IMR-90 (cell line): Measurements from ENCODE around the gene MCL1. TPM values are rescaled to one million over a fixed set of nuclear protein-coding genes. Genes with fewer than 3 reads are reported as not detected.
A peak's percentile ranks its signal among the peaks of the same experiment; 100 is the strongest.

Experiments
- ATAC-seq: fragments of 200-7000 bp; cut with Tn5 transposase; 2 replicates; pipeline ENCODE4 v1.9.1; 2020; ENCODE audit warnings: low read depth, mild to moderate bottlenecking, moderate library complexity
- BruUV-seq: library from RNA; stranded (reverse); fragments of 400-500 nt; replicated peaks from 2 replicates; lab custom pipeline; 2021; lab: Mats Ljungman, UMichigan
- CTCF ChIA-PET: fragments of 300-600 bp; formaldehyde crosslinking; extraction: SDS; loops from one replicate; lab custom pipeline; 2021; ENCODE audit warnings: antibody characterized with exemption; lab: Yijun Ruan, JAX
- POLR2A ChIA-PET: fragments of 300-600 bp; sonication (Branson Sonifier 250); formaldehyde crosslinking; loops from one replicate; lab custom pipeline; 2022; ENCODE audit warnings: antibody characterized with exemption; ENCODE audit not compliant: unreplicated experiment; lab: Charles Lee
- DNase-seq: peaks from one replicate; pipeline ENCODE4 v3.0.0; 2013
- H2AFZ ChIP-seq: replicated peaks from 2 replicates; pipeline ENCODE3; 2013; ENCODE audit warnings: low read length, mild to moderate bottlenecking; ENCODE audit not compliant: poor library complexity
- H2AK5ac ChIP-seq: 2 replicates; pipeline ENCODE4 v1.6.1; 2013; ENCODE audit warnings: low read depth, low read length, inconsistent platforms
- H2AK9ac ChIP-seq: replicated peaks from 2 replicates; pipeline ENCODE3; 2013; ENCODE audit warnings: mild to moderate bottlenecking, low read depth, low read length, moderate library complexity; ENCODE audit not compliant: poor library complexity
- H2BK120ac ChIP-seq: 2 replicates; pipeline ENCODE4 v1.6.1; 2013; ENCODE audit warnings: low read depth, low read length, inconsistent platforms
- H2BK15ac ChIP-seq: 3 replicates; pipeline ENCODE4 v1.6.1; 2013; ENCODE audit warnings: low read depth, low read length, inconsistent platforms
- H2BK20ac ChIP-seq: 2 replicates; pipeline ENCODE4 v1.6.1; 2013; ENCODE audit warnings: low read depth, mild to moderate bottlenecking, inconsistent platforms, low read length, moderate library complexity
- H2BK5ac ChIP-seq: 2 replicates; pipeline ENCODE4 v1.6.1; 2013; ENCODE audit warnings: mild to moderate bottlenecking, low read depth, low read length, inconsistent platforms; ENCODE audit not compliant: poor library complexity, severe bottlenecking
- H3K14ac ChIP-seq: replicated peaks from 2 replicates; pipeline ENCODE4 v1.6.1; 2013; ENCODE audit warnings: low read depth, low read length, inconsistent platforms
- H3K18ac ChIP-seq: 2 replicates; pipeline ENCODE4 v1.6.1; 2013; ENCODE audit warnings: low read depth, low read length, control low read depth
- H3K23ac ChIP-seq: 2 replicates; pipeline ENCODE4 v1.6.1; 2013; ENCODE audit warnings: low read depth, low read length, inconsistent platforms
- H3K27ac ChIP-seq: 2 replicates; pipeline ENCODE4 v1.5.1; 2013; ENCODE audit warnings: mild to moderate bottlenecking, control low read depth, low read length; ENCODE audit not compliant: insufficient read depth
- H3K27me3 ChIP-seq: 2 replicates; pipeline ENCODE4 v1.6.1; 2013; ENCODE audit warnings: low read length; ENCODE audit not compliant: control insufficient read depth, insufficient read depth
- H3K36me3 ChIP-seq: 2 replicates; pipeline ENCODE4 v1.6.1; 2013; ENCODE audit warnings: low read length, mixed read lengths; ENCODE audit not compliant: control insufficient read depth, insufficient read depth
- H3K4ac ChIP-seq: 2 replicates; pipeline ENCODE4 v1.6.1; 2013; ENCODE audit warnings: low read depth, low read length, inconsistent platforms
- H3K4me1 ChIP-seq: 2 replicates; pipeline ENCODE4 v1.6.1; 2013; ENCODE audit warnings: low read length, mixed read lengths; ENCODE audit not compliant: control insufficient read depth, insufficient read depth
- H3K4me2 ChIP-seq: 2 replicates; pipeline ENCODE4 v1.6.1; 2013; ENCODE audit warnings: low read depth, mild to moderate bottlenecking, control low read depth, low read length, moderate library complexity
- H3K4me3 ChIP-seq: 2 replicates; pipeline ENCODE4 v1.5.1; 2013; ENCODE audit warnings: low read depth, mild to moderate bottlenecking, control low read depth, low read length, moderate library complexity; ENCODE audit not compliant: insufficient read depth
- H3K56ac ChIP-seq: 2 replicates; pipeline ENCODE4 v1.6.1; 2013; ENCODE audit warnings: low read length, inconsistent platforms; ENCODE audit not compliant: insufficient read depth; ENCODE audit errors: extremely low read depth
- H3K79me1 ChIP-seq, 2 experiments: 2 replicates each; pipeline ENCODE4 v1.6.1; 2013; ENCODE audit warnings: low read length in 2 of 2, inconsistent platforms in 1 of 2, low read depth in 1 of 2
- H3K9ac ChIP-seq: 2 replicates; pipeline ENCODE4 v1.6.1; 2013; ENCODE audit warnings: low read depth, low read length, control low read depth
- H3K9me1 ChIP-seq: 2 replicates; pipeline ENCODE4 v1.6.1; 2013; ENCODE audit warnings: low read length, inconsistent platforms; ENCODE audit not compliant: insufficient read depth
- H3K9me3 ChIP-seq: 2 replicates; pipeline ENCODE4 v1.6.1; 2013; ENCODE audit warnings: low read length; ENCODE audit not compliant: control insufficient read depth, insufficient read depth
- H4K20me1 ChIP-seq: 2 replicates; pipeline ENCODE4 v1.6.1; 2013; ENCODE audit warnings: low read length, inconsistent platforms; ENCODE audit not compliant: insufficient read depth
- H4K5ac ChIP-seq: 2 replicates; pipeline ENCODE4 v1.6.1; 2013; ENCODE audit warnings: mild to moderate bottlenecking, low read depth, low read length, control low read depth
- H4K8ac ChIP-seq, 2 experiments: 2 replicates each; pipeline ENCODE4 v1.6.1; 2013; ENCODE audit warnings: low read depth in 2 of 2, low read length in 2 of 2, control low read depth in 1 of 2, inconsistent platforms in 1 of 2
- H4K91ac ChIP-seq: 2 replicates; pipeline ENCODE4 v1.6.1; 2013; ENCODE audit warnings: low read depth, low read length, inconsistent platforms; ENCODE audit not compliant: insufficient read depth
- ELK1 ChIP-seq: fragments of 150-350 bp; IDR thresholded peaks from 2 replicates; pipeline ENCODE4 v1.6.1; 2016; ENCODE audit warnings: low read depth, mild to moderate bottlenecking, low read length, moderate library complexity, borderline replicate concordance
- MAFK ChIP-seq: IDR thresholded peaks from 2 replicates; pipeline ENCODE4 v1.6.1; 2012; ENCODE audit warnings: low read depth, low read length, improper control_type of control experiment
- MXI1 ChIP-seq: IDR thresholded peaks from 2 replicates; pipeline ENCODE4 v1.6.1; 2012; ENCODE audit warnings: low read depth, mild to moderate bottlenecking, low read length, moderate library complexity, borderline replicate concordance
- NFE2L2 ChIP-seq: fragments of 150-350 bp; IDR thresholded peaks from 2 replicates; pipeline ENCODE4 v1.6.1; 2016; ENCODE audit warnings: low read depth, mild to moderate bottlenecking, low read length
- POLR2A ChIP-seq: IDR thresholded peaks from 2 replicates; pipeline ENCODE4 v1.6.1; 2012; ENCODE audit warnings: mild to moderate bottlenecking, low read depth, low read length
- RCOR1 ChIP-seq: IDR thresholded peaks from 2 replicates; pipeline ENCODE4 v1.6.1; 2012; ENCODE audit warnings: mild to moderate bottlenecking, low read length, improper control_type of control experiment; ENCODE audit not compliant: insufficient replicate concordance
- RFX5 ChIP-seq: IDR thresholded peaks from 2 replicates; pipeline ENCODE4 v1.8.0; 2012; ENCODE audit warnings: low read depth, mild to moderate bottlenecking, low read length, moderate library complexity
- WGBS, 2 experiments: methylation state at CpG; one replicate each; pipeline versions ENCODE4 v1.1.5 to v1.1.7; 2013; ENCODE audit warnings: missing lambda C conversion rate in 2 of 2; ENCODE audit not compliant: insufficient read length in 1 of 2; ENCODE audit errors: extremely low coverage in 2 of 2; 5-methylcytosine and 5-hydroxymethylcytosine counted together
- dilution Hi-C: fragments of 300-500 bp; cut with HindIII; formaldehyde crosslinking; loops from one replicate; pipeline ENCODE4 v1.14.3; 2018; ENCODE audit warnings: low sequenced_read_pairs; ENCODE audit not compliant: unreplicated experiment
- in situ Hi-C: fragments of 300-500 bp; cut with MboI; formaldehyde crosslinking; loops from 3 replicates; pipeline ENCODE4 v1.14.3; 2019; ENCODE audit warnings: low sequenced_read_pairs, inconsistent platforms, mixed read lengths
- intact Hi-C: fragments of 100-400 bp; cut with micrococcal nuclease; formaldehyde crosslinking; loops from 2 replicates; pipeline ENCODE4 v1.10.0; 2022
- polyA plus RNA-seq, 3 experiments: library from polyadenylated mRNA; depleted of rRNA; stranded (reverse); fragments of >200 nt; gene quantifications; 2 replicates each; pipeline ENCODE4 v1.2.3, GENCODE V29; 2012; ENCODE audit warnings: low replicate concordance in 1 of 3
- total RNA-seq: library from RNA; depleted of rRNA; stranded (reverse); fragments of >200 nt; gene quantifications from 2 replicates; pipeline ENCODE4 v1.2.3, GENCODE V29; 2012

The MCL1 gene
- total and polyA plus RNA-seq, 2 of the 4 experiments (the other 2 are of a cell fraction), result 79.5 to 142 TPM

DNA sequence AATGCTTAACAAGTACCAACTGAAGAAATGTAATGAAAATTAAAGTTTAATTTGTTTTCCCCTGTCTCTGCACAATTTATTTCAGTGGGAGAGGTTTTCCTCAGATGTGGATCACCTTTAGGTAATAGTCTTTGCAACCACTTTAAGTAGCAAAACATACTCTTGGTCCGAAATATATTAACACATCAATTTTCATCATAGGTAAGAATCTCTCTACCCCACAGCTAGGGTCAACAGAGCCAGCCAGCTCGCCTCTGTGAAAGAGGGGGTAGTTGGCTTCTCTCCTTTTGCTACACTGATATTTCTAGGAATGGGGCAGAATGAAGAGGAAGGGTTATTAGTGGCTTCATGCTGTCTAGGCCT, 24.8 kb upstream of the MCL1 start:
- H3K27ac ChIP-seq, result peak overlapping the region; percentile 96
- H4K91ac ChIP-seq, result peak overlapping the region; percentile 97
- TF ChIP-seq NFE2L2 (no peak), RCOR1 (no peak), ELK1 (no peak), MXI1 (no peak), MAFK (no peak), POLR2A (no peak; the same call in 1 of the 2 replicates), RFX5 (no peak)
- peak overlapping the region; percentile 96 for H3K18ac ChIP-seq
- H3K9me1 ChIP-seq, result peaks cover 5% of the 10 kb centered on the region
- no CpG with 5 or more reads among the region's 2 CpGs for WGBS, 2 experiments
- peak overlapping the region; percentile 92 to 98 for H4K8ac ChIP-seq
- H3K79me1 ChIP-seq, result peaks cover 11 to 44% of the 10 kb centered on the region in 2 experiments
- H2BK120ac ChIP-seq, result peak overlapping the region; percentile 97
- no peaks in the 10 kb centered on the region for H3K36me3 ChIP-seq
- H2BK15ac ChIP-seq, result peak overlapping the region; percentile 95
- no peaks in the 10 kb centered on the region for H3K9me3 ChIP-seq
- no TSS peak for BruUV-seq
- H2AFZ ChIP-seq, result peak overlapping the region; percentile 39
- H3K27me3 ChIP-seq, result no peaks in the 10 kb centered on the region
- peak overlapping the region; percentile 98 for H3K4ac ChIP-seq
- peaks cover 6% of the 10 kb centered on the region for H3K4me1 ChIP-seq
- peak overlapping the region; percentile 98 for H2AK5ac ChIP-seq
- DNase-seq (no peak), ATAC-seq (no peak)
- peak overlapping the region; percentile 94 for H2BK20ac ChIP-seq
- in situ Hi-C loops (no loop called here), intact Hi-C loops (no loop called here), dilution Hi-C loops (no loop called here)
- peak overlapping the region; percentile 95 for H3K14ac ChIP-seq
- H3K4me2 ChIP-seq, result peak overlapping the region; percentile 47
- H2AK9ac ChIP-seq, result peak overlapping the region; percentile 93
- no peaks in the 10 kb centered on the region for H4K20me1 ChIP-seq
- CTCF ChIA-PET, result interaction anchor here (0.5 to 1.0 kb wide), 2 partner anchors 24 to 138 kb away, joined by 3 to 4 read pairs; no protein-coding TSS in a partner anchor
- H3K9ac ChIP-seq, result peak overlapping the region; percentile 47
- H4K5ac ChIP-seq, result peak overlapping the region; percentile 91
- peak overlapping the region; percentile 88 for H3K23ac ChIP-seq
- POLR2A ChIA-PET, result interaction anchor here (0.5 to 0.6 kb wide), 2 partner anchors 24 to 25 kb away, joined by 5 read pairs; partner anchors contain the start of gene MCL1
- no peak overlapping the region for H3K4me3 ChIP-seq
- peak overlapping the region; percentile 98 for H2BK5ac ChIP-seq
- H3K56ac ChIP-seq, result peak overlapping the region; percentile 97
